Small intestine (tissue), 7 donors: Measurements from ENCODE around the gene ABTB2. TPM values are rescaled to one million over a fixed set of nuclear protein-coding genes. Genes with fewer than 3 reads are reported as not detected.

Experiments used
- DNase-seq, 2 donors: peaks; one replicate each; pipeline versions ENCODE4 v3.0.0 to v3.0.0-alpha.2; 2013
- FAIRE-seq: peaks from 2 replicates; lab custom pipeline; 2012; peaks lifted over from hg19 to GRCh38; lab: Jason Lieb, UNC
- H3K27ac ChIP-seq, 3 donors: one replicate each; pipeline ENCODE4 v1.5.1; 2013; ENCODE audit warnings: low read length in 2 of 3, mild to moderate bottlenecking in 2 of 3, control low read depth in 1 of 3, inconsistent platforms in 1 of 3, low read depth in 1 of 3, moderate library complexity in 1 of 3
- H3K27me3 ChIP-seq, 3 donors: one replicate each; pipeline ENCODE4 v1.6.1; 2013; ENCODE audit warnings: low read length in 3 of 3, inconsistent platforms in 1 of 3; ENCODE audit not compliant: control insufficient read depth in 3 of 3, insufficient read depth in 3 of 3
- H3K36me3 ChIP-seq, 3 donors: one replicate each; pipeline ENCODE4 v1.6.1; 2013; ENCODE audit warnings: low read length in 3 of 3, inconsistent platforms in 1 of 3, low read depth in 1 of 3, mild to moderate bottlenecking in 1 of 3, moderate library complexity in 1 of 3; ENCODE audit not compliant: control insufficient read depth in 3 of 3, insufficient read depth in 2 of 3
- H3K4me1 ChIP-seq, 3 donors: one replicate each; pipeline ENCODE4 v1.6.1; 2013; ENCODE audit warnings: low read length in 2 of 3, inconsistent platforms in 1 of 3, low read depth in 1 of 3, mild to moderate bottlenecking in 1 of 3, moderate library complexity in 1 of 3; ENCODE audit not compliant: control insufficient read depth in 3 of 3, insufficient read depth in 2 of 3
- H3K4me3 ChIP-seq, 3 donors: one replicate each; pipeline ENCODE4 v1.5.1; 2013; ENCODE audit warnings: low read length in 3 of 3, control low read depth in 1 of 3, inconsistent platforms in 1 of 3, low read depth in 1 of 3, mild to moderate bottlenecking in 1 of 3, moderate library complexity in 1 of 3
- H3K9me3 ChIP-seq, 2 donors: one replicate each; pipeline ENCODE4 v1.6.1; 2013; ENCODE audit warnings: low read depth in 1 of 2, low read length in 1 of 2; ENCODE audit not compliant: control insufficient read depth in 2 of 2, insufficient read depth in 1 of 2
- WGBS, 3 donors: extraction: QIAGEN DNeasy Blood & Tissue Kit; methylation state at CpG; one replicate each; pipeline ENCODE4 v1.1.7; 2013; 5-methylcytosine and 5-hydroxymethylcytosine counted together
- polyA plus RNA-seq, 4 donors: library from polyadenylated mRNA; stranded (reverse) in 3 of 4; unstranded in 1 of 4; fragments of 200-250 nt in 3 of 4; fragments of 120-200 nt in 1 of 4; gene quantifications; one replicate each; pipeline versions ENCODE4 v1.2.1 to v1.2.3, GENCODE V29; 2013
- donor health status: healthy with polysubstance abuse.
- donor health status: control.
- donor health status: control.
- donor health status: Bipolar disorder and iron deficiency.
- donor health status: healthy.

Gene ABTB2
- polyA plus RNA-seq, 4 donors = 0.64 to 25.1 (median 13.5) TPM

DNA sequence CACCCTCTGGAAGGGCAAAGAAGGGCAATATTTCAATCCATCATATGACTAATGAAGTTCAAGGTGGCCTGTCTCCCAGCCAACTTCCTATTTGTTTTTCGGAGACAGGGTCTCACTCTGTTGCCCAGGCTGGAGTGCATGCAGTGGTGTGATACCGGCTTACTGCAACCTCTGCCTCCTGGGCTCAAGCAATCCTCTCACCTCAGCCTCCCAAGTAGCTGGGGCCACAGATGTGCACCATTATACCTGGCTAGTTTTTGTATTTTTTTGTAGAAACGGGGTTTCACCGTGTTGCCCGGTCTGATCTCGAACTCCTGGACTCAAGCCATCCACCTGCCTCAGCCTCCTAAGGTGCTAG, 13.4 kb downstream of the ABTB2 start:
- H3K9me3 ChIP-seq = no peaks in the 10 kb centered on the region
- DNase-seq (no peak), FAIRE-seq (no peak)
- no peaks in the 10 kb centered on the region for H3K27me3 ChIP-seq
- no peaks in the 10 kb centered on the region for H3K36me3 ChIP-seq
- H3K4me1 ChIP-seq = peaks cover 14 to 17% (median 15%) of the 10 kb centered on the region in 3 donors
- WGBS, 3 donors = 30 to 79% (median 58%) methylated on average over 6 of the region's 6 CpGs
- no peak overlapping the region for H3K27ac ChIP-seq
- no peak overlapping the region for H3K4me3 ChIP-seq

DNA sequence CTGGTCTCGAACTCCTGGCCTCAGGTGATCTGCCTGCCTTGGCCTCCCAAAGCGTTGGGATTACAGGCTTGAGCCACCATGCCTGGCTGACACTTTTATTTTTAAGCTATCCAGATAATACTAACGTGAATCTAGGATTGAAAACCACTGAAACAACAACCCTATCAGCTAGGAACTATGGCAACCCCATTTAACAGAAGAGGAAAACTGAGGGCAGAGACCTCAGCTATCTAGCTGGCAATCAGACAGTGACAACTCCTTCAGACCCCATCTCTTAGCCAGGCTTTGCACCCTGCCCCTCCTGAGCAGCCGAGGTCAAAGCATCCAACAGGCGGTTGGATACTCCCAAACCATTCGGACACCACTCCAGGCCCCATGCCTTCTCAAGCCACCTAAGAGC, 14.1 kb downstream of the ABTB2 start:
- WGBS, 3 donors = 91 to 94% (median 92%) methylated on average over 6 of the region's 6 CpGs
- FAIRE-seq = no peak
- Histone ChIP-seq H3K4me1 (peaks cover 14 to 19% (median 15%) of the 10 kb centered on the region in 3 donors), H3K4me3 (no peak overlapping the region), H3K9me3 (no peaks in the 10 kb centered on the region), H3K36me3 (no peaks in the 10 kb centered on the region), H3K27ac (no peak overlapping the region), H3K27me3 (no peaks in the 10 kb centered on the region)
- no peak for DNase-seq

DNA sequence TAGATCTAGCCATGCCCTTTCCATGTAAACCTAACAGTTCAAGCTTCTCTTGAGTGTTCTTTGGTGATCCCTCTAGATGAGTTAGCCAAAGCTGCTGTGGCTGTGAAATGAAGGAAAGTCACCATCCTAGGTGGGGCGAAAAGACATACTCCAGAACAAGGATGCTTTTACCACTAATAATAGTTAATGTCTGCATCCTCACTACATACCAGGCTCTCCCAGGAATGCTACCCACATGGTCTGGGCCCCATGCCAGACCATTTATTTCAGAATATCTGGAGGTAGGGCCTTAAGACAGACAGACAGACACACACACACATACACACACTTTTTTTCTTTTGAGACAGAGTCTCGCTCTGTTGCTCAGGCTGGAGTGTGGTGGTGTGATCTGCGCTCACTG, 14.7 kb downstream of the ABTB2 start:
- H3K4me1 ChIP-seq = peaks cover 10 to 19% (median 14%) of the 10 kb centered on the region in 3 donors
- no peak for FAIRE-seq
- H3K27ac ChIP-seq = no peak overlapping the region
- H3K4me3 ChIP-seq = no peak overlapping the region
- H3K9me3 ChIP-seq = no peaks in the 10 kb centered on the region
- no peak for DNase-seq
- H3K27me3 ChIP-seq = no peaks in the 10 kb centered on the region
- no peaks in the 10 kb centered on the region for H3K36me3 ChIP-seq
- 98 to 99% (median 99%) methylated on average over 3 of the region's 3 CpGs for WGBS, 3 donors

DNA sequence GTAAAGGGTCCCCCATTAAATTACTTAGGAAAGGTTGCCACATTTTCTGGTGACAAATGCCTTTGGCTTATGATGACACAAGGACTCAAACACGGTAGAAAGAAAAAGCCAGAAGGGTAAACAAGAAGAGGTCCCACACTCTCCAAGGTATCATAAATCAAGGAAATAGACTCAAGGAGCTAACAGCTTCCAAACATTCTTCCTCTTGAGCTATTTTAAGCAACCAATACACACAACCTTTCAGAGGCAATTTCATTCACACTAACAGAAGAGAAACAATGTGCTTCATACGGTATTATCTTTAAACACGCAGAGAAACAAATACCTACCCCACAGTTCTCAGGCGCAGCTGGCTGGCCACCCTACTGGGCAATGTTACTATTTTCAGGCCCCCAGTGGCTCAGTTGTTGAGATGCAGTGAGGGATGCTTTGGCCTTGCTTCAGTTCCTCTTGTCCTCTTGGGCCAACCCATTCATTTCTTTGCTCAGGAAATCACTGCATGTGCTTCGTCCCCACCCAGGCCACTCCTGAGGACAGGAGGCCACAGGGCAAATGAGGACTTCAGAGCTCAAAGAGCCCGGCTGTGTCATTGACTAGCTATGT, 15.8 kb downstream of the ABTB2 start:
- H3K9me3 ChIP-seq = no peaks in the 10 kb centered on the region
- H3K27me3 ChIP-seq = no peaks in the 10 kb centered on the region
- peak overlapping the region in 2 of 3 donors; percentile 15 to 30 for H3K27ac ChIP-seq
- FAIRE-seq = no peak
- peaks cover 8 to 19% (median 14%) of the 10 kb centered on the region in 3 donors for H3K4me1 ChIP-seq
- peak; percentile 63 to 94 for DNase-seq
- no peaks in the 10 kb centered on the region for H3K36me3 ChIP-seq
- WGBS, 3 donors = 51 to 56% (median 51%) methylated on average over 6 of the region's 6 CpGs
- H3K4me3 ChIP-seq = no peak overlapping the region

DNA sequence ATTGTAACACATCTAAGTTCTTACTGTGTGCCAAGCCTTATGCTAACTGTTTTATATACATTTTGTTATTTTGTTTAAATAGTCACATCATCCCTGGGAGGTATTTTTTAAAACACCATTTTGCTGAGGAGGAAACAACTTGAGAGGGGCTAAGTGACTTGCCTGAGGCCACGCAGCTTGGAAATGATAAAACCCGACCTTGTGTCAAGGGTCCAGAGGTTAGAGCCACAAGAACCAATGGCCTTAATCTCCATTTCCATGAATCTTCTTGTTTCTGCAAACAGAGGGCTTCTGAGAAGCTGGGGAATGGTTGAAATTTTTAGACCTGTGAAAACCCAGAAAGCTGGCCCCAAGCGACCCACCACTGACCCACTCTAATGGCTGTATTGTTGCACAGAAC, 16.7 kb downstream of the ABTB2 start:
- DNase-seq (no peak), FAIRE-seq (no peak)
- Histone ChIP-seq H3K27me3 (no peaks in the 10 kb centered on the region), H3K36me3 (no peaks in the 10 kb centered on the region), H3K9me3 (no peaks in the 10 kb centered on the region), H3K27ac (no peak overlapping the region), H3K4me3 (no peak overlapping the region), H3K4me1 (peaks cover 5 to 16% (median 13%) of the 10 kb centered on the region in 3 donors)
- WGBS, 3 donors = 52 to 75% (median 65%) methylated on average over 3 of the region's 3 CpGs

DNA sequence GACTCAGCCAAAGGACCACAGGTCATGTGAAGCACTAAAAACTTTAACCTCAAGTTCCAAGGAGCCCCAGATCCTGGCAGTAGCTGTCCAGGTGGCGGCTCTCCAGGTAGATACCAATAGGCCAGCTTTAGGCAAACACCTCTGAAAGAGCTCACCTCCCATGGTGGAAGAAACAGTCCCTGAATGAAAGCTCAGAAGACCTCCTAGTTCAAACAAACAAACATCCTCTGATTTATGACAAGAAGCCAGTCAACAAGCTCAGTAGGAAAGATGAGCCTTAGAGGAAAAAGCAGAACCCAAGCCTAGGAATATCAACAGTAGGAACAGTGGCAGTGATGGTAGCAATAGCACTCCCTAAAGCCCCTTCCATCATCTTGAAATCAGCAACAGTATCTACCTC, 17.2 kb downstream of the ABTB2 start:
- Histone ChIP-seq H3K27me3 (no peaks in the 10 kb centered on the region), H3K4me3 (no peak overlapping the region), H3K27ac (no peak overlapping the region), H3K36me3 (no peaks in the 10 kb centered on the region), H3K4me1 (peaks cover 5 to 16% (median 9%) of the 10 kb centered on the region in 3 donors), H3K9me3 (no peaks in the 10 kb centered on the region)
- DNase-seq (no peak), FAIRE-seq (no peak)
- 84 to 94% (median 92%) methylated on average over 1 of the region's 1 CpG for WGBS, 3 donors

DNA sequence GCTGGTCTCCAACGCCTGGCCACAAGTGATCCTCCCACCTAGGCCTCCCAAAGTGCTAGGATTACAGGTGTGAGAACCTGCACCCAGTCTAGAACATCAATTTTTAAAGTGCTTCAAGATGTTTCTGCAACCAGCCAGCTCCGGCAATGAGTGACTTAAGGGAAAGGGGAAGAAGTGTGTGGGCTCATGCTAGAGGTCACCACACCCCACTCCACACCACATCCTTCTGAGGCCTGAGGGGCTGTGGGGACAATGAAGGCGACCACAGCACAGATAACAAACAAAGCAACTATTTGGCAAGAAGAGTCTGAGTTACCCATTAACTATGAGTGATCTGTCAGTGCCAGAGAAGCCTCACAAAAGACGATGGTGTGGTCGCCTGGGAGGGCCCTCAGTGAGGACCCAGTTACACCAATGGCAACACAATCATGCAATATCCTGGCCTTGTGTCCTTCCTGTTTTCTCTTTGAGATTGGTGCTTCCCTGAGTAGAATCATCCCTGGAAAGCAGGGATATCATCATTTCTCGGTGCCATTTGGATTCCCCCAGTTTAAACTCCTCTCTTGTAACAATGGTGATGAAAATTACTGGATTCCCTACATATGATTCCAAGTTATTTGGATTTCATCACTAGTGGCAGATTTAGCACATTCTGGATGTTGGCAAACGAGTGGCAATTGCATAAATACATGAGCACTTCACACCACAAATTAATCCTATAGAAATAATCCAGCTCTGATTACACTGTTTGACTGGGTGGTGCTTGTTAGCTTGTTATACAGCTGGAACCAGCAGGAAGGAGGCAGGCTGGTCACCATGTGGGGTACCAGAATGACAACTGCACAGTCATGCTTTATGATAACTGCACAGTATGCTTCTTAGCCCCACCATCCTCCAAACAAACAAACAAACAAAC, 18.4 kb downstream of the ABTB2 start:
- no peak for FAIRE-seq
- DNase-seq = no peak
- Histone ChIP-seq H3K4me3 (no peak overlapping the region), H3K27ac (no peak overlapping the region), H3K27me3 (no peaks in the 10 kb centered on the region), H3K9me3 (no peaks in the 10 kb centered on the region), H3K36me3 (no peaks in the 10 kb centered on the region), H3K4me1 (peaks cover 3 to 11% (median 4%) of the 10 kb centered on the region in 3 donors)
- WGBS, 3 donors = 60 to 65% (median 61%) methylated on average over 7 of the region's 7 CpGs

DNA sequence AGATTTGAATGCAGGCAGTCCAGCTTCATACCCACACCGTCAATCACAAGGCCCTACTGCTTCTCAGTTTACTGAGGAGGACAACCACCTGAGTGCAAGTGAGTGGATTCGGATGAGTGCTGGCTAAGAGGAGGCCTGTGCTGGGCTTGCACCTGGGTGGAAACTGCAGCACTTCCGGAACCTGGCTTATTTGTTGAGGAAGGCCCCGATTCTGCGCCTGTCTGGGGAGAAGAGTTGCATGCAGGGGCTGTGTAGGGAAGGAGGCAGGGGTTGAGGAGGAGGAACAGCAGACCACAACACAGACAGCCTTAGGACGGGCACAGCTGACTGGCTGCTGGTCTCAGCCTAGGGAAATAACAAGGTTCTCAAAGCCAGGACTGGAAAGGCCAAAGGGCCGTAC, 20.8 kb downstream of the ABTB2 start:
- Histone ChIP-seq H3K27ac (no peak overlapping the region), H3K9me3 (no peaks in the 10 kb centered on the region), H3K4me1 (peaks cover 0 to 7% (median 4%) of the 10 kb centered on the region in 3 donors), H3K4me3 (no peak overlapping the region), H3K27me3 (peaks cover 0 to 2% (median 0%) of the 10 kb centered on the region in 3 donors), H3K36me3 (no peaks in the 10 kb centered on the region)
- FAIRE-seq = no peak
- 90 to 96% (median 94%) methylated on average over 7 of the region's 7 CpGs for WGBS, 3 donors
- no peak for DNase-seq
